ENCODE measurements around the gene KLHDC8B. TPM values are rescaled to one million over a fixed set of nuclear protein-coding genes. Genes with fewer than 3 reads are reported as not detected.

KLHDC8B gene
- total RNA-seq, 1 experiment from 2014 or later = 13.5 TPM

DNA sequence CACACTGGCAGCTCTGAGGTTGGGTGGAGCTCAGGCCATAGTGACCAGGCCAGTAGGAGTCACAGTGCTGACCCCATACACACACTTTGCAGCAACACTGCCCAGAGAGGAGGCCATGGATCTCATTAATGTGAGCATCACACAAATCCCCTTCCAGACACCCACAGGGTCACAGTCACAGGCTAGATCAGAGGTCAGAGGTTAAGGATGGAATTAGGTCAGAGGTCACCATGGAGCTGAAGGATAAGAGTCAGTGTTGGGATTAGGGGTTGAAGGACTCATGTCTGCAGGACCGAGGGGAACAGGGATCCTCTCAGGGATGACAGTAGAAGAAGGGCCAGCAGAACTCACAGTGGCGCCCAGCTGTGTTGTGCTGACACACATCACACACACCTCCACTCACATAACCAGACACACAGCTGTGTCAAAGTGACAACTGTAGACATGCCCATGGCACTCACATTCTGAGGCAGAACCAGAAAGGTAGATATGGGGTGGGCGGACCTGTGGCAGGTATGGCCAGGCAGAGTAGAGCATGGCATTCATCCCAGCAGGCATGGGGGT, 18.0 kb upstream of the KLHDC8B start:
- Histone ChIP-seq H3K4me1 (ENCODE audit: insufficient read depth, low read length) (no peaks in the 10 kb centered on the region), H3K18ac (ENCODE audit: insufficient read length, low read depth, low read length) (no peak overlapping the region), H2BK5ac (ENCODE audit: insufficient read length, low read length) (no peak overlapping the region), H3K9me3 (ENCODE audit: control insufficient read depth, low read depth, low read length) (no peaks in the 10 kb centered on the region), H3K4ac (ENCODE audit: low read depth, low read length) (no peak overlapping the region), H2AFZ (ENCODE audit: low read length) (no peak overlapping the region), H3K56ac (ENCODE audit: insufficient read length, low read depth, low read length) (no peak overlapping the region), H3K27me3 (ENCODE audit: insufficient read depth, low read length) (no peaks in the 10 kb centered on the region; the same call in 1 of the 2 replicates), H4K5ac (ENCODE audit: insufficient read length, low read depth, low read length) (no peak overlapping the region), H3K14ac (ENCODE audit: insufficient read depth, low read length) (no peak overlapping the region), H2BK20ac (ENCODE audit: low read depth, low read length, poor library complexity, severe bottlenecking) (no peak overlapping the region), H3K23me2 (ENCODE audit: insufficient read length, low read depth, low read length, poor library complexity, severe bottlenecking) (peaks cover 2% of the 10 kb centered on the region), H3K79me1 (ENCODE audit: insufficient read depth, low read depth, low read length, poor library complexity, severe bottlenecking) (no peaks in the 10 kb centered on the region), H4K91ac (ENCODE audit: insufficient read length, low read depth, low read length) (no peak overlapping the region), H2BK12ac (ENCODE audit: insufficient read length, low read depth, low read length) (no peak overlapping the region), H2AK5ac (ENCODE audit: insufficient read length, low read length) (no peak overlapping the region), H4K20me1 (ENCODE audit: control insufficient read depth, insufficient read depth, insufficient read length) (no peaks in the 10 kb centered on the region), H3K27ac (ENCODE audit: insufficient read length, low read depth, low read length) (no peak overlapping the region), H2BK15ac (ENCODE audit: low read depth, low read length) (no peak overlapping the region), H4K8ac (replicated peaks; ENCODE audit: insufficient read length, low read depth, low read length) (no peak overlapping the region), H3T11ph (ENCODE audit: low read length) (no peak overlapping the region), H3K9ac (ENCODE audit: extremely low read depth, insufficient read length, low read length) (no peak overlapping the region), H3K23ac (ENCODE audit: insufficient read length, low read depth, low read length) (no peak overlapping the region), H3K4me2 (ENCODE audit: insufficient read depth, insufficient read length, low read length) (no peak overlapping the region), H3K79me2 (ENCODE audit: insufficient read depth, low read length) (no peaks in the 10 kb centered on the region), H2BK120ac (ENCODE audit: low read depth, low read length, poor library complexity, severe bottlenecking) (no peak overlapping the region)
- Mint-ChIP-seq H3K9me3 (no peaks in the 10 kb centered on the region), H3K27ac (0 out of 7 replicates have a peak overlapping the region, but pooled peaks of 1 of the 3 experiments have one; percentile 25), H3K4me3 (no peak overlapping the region), H3K27me3 (ENCODE audit: low read depth) (peaks cover 41% of the 10 kb centered on the region), H3K36me3 (ENCODE audit: insufficient read depth in 1 of 3, low read depth in 3 of 3) (no peaks in the 10 kb centered on the region), H3K4me1 (peaks cover 6 to 10% of the 10 kb centered on the region in 2 experiments)
- TF ChIP-seq, protein P1, sequence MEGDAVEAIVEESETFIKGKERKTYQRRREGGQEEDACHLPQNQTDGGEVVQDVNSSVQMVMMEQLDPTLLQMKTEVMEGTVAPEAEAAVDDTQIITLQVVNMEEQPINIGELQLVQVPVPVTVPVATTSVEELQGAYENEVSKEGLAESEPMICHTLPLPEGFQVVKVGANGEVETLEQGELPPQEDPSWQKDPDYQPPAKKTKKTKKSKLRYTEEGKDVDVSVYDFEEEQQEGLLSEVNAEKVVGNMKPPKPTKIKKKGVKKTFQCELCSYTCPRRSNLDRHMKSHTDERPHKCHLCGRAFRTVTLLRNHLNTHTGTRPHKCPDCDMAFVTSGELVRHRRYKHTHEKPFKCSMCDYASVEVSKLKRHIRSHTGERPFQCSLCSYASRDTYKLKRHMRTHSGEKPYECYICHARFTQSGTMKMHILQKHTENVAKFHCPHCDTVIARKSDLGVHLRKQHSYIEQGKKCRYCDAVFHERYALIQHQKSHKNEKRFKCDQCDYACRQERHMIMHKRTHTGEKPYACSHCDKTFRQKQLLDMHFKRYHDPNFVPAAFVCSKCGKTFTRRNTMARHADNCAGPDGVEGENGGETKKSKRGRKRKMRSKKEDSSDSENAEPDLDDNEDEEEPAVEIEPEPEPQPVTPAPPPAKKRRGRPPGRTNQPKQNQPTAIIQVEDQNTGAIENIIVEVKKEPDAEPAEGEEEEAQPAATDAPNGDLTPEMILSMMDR (conservative IDR thresholded peaks at IDR 0.05) = no peak
- DNase-seq = no peak
- no CpG with 5 or more reads among the region's 3 CpGs for WGBS (ENCODE audit: extremely low coverage, insufficient read length, low lambda C conversion rate)
